CD14-positive monocyte (primary cell): ENCODE results near the gene CHIT1. TPM values are rescaled to one million over a fixed set of nuclear protein-coding genes. Genes with fewer than 3 reads are reported as not detected.

ENCODE experiments used
- DNase-seq, 3 donors: peaks; one replicate each; pipeline ENCODE4 v3.0.0-alpha.2; 2011 to 2022
- H2AFZ ChIP-seq: 2 replicates; pipeline ENCODE4 v1.6.0; 2012; ENCODE audit warnings: mild to moderate bottlenecking, low read depth, low read length, inconsistent platforms; ENCODE audit not compliant: insufficient read depth, poor library complexity, severe bottlenecking
- H3K27ac ChIP-seq, 2 donors: 1 replicate in 1 of 2; 2 replicates in 1 of 2; pipeline ENCODE4 v1.5.1; 2012 to 2013; ENCODE audit warnings: low read length in 2 of 2, control low read depth in 1 of 2, inconsistent platforms in 1 of 2, low read depth in 1 of 2, mild to moderate bottlenecking in 1 of 2
- H3K27me3 ChIP-seq, 2 donors: one replicate each; pipeline versions ENCODE4 v1.6.0 to v1.6.1; 2011 to 2013; ENCODE audit warnings: low read length in 2 of 2; ENCODE audit not compliant: control insufficient read depth in 2 of 2, insufficient read depth in 2 of 2
- H3K36me3 ChIP-seq, 2 donors: replicated peaks in 1 of 2; 1 replicate in 1 of 2; 2 replicates in 1 of 2; pipeline versions ENCODE4 v1.5.1 to v1.6.1; 2012 to 2013; ENCODE audit warnings: low read length in 2 of 2, control low read depth in 1 of 2, inconsistent platforms in 1 of 2, mild to moderate bottlenecking in 1 of 2; ENCODE audit not compliant: insufficient read depth in 2 of 2, control insufficient read depth in 1 of 2
- H3K4me1 ChIP-seq, 2 donors: 1 replicate in 1 of 2; 2 replicates in 1 of 2; pipeline versions ENCODE4 v1.5.1 to v1.6.1; 2012 to 2013; ENCODE audit warnings: low read length in 2 of 2, control low read depth in 1 of 2, inconsistent platforms in 1 of 2, mild to moderate bottlenecking in 1 of 2, moderate library complexity in 1 of 2; ENCODE audit not compliant: insufficient read depth in 2 of 2, control insufficient read depth in 1 of 2
- H3K4me2 ChIP-seq: replicated peaks from 2 replicates; pipeline ENCODE3; 2012; ENCODE audit warnings: low read length, moderate library complexity, mild to moderate bottlenecking; ENCODE audit not compliant: poor library complexity, severe bottlenecking; ENCODE audit errors: extremely low read depth
- H3K4me3 ChIP-seq, 3 experiments: fragments of 200-600 bp in 1 of 3; sonication (generic) in 1 of 3; replicated peaks in 1 of 3; 1 replicate in 2 of 3; 2 replicates in 1 of 3; pipeline ENCODE4 v1.5.1; 2011 to 2013; ENCODE audit warnings: low read length in 3 of 3, mild to moderate bottlenecking in 3 of 3, control low read depth in 2 of 3, low read depth in 2 of 3, inconsistent platforms in 1 of 3, moderate library complexity in 1 of 3
- H3K79me2 ChIP-seq: 2 replicates; pipeline ENCODE4 v1.6.0; 2012; ENCODE audit warnings: mild to moderate bottlenecking, control low read depth, inconsistent platforms, low read length, moderate library complexity; ENCODE audit not compliant: insufficient read depth
- H3K9ac ChIP-seq: 2 replicates; pipeline ENCODE4 v1.6.0; 2017; ENCODE audit warnings: low read length, mild to moderate bottlenecking; ENCODE audit not compliant: insufficient read depth, poor library complexity, severe bottlenecking
- H3K9me3 ChIP-seq, 2 donors: replicated peaks in 1 of 2; 1 replicate in 1 of 2; 2 replicates in 1 of 2; pipeline versions ENCODE4 v1.5.1 to v1.6.1; 2012 to 2013; ENCODE audit warnings: low read length in 2 of 2, control low read depth in 1 of 2; ENCODE audit not compliant: control insufficient read depth in 1 of 2, insufficient read depth in 1 of 2
- H4K20me1 ChIP-seq: 2 replicates; pipeline ENCODE4 v1.6.0; 2012; ENCODE audit warnings: mild to moderate bottlenecking, low read length, control low read depth, moderate library complexity; ENCODE audit not compliant: insufficient read depth
- H3K27ac Mint-ChIP-seq, 7 donors: one replicate each; pipeline ENCODE4 v1.8.0; 2020; ENCODE audit warnings: mild to moderate bottlenecking in 7 of 7, mixed read lengths in 7 of 7, moderate library complexity in 6 of 7, inconsistent platforms in 2 of 7
- H3K27me3 Mint-ChIP-seq, 3 donors: one replicate each; pipeline ENCODE4 v1.8.0; 2021 to 2022; ENCODE audit warnings: low read depth in 3 of 3, mild to moderate bottlenecking in 3 of 3, mixed read lengths in 3 of 3, moderate library complexity in 3 of 3, inconsistent platforms in 1 of 3
- H3K36me3 Mint-ChIP-seq, 2 donors: one replicate each; pipeline ENCODE4 v1.8.0; 2020; ENCODE audit warnings: mixed read lengths in 2 of 2, inconsistent platforms in 1 of 2, mild to moderate bottlenecking in 1 of 2
- H3K4me1 Mint-ChIP-seq: one replicate; pipeline ENCODE4 v1.8.0; 2020; ENCODE audit warnings: mild to moderate bottlenecking, mixed read lengths
- H3K4me3 Mint-ChIP-seq, 2 donors: one replicate each; pipeline ENCODE4 v1.8.0; 2020; ENCODE audit warnings: mild to moderate bottlenecking in 2 of 2, mixed read lengths in 2 of 2, moderate library complexity in 1 of 2
- H3K9me3 Mint-ChIP-seq, 7 donors: one replicate each; pipeline ENCODE4 v1.8.0; 2020 to 2022; ENCODE audit warnings: mixed read lengths in 7 of 7, mild to moderate bottlenecking in 6 of 7, moderate library complexity in 6 of 7, inconsistent platforms in 2 of 7
- WGBS: methylation state at CpG from one replicate; pipeline ENCODE4 v1.1.5; 2013; ENCODE audit warnings: missing lambda C conversion rate; ENCODE audit not compliant: insufficient coverage; 5-methylcytosine and 5-hydroxymethylcytosine counted together
- intact Hi-C, 2 donors: fragments of 100-400 bp; cut with micrococcal nuclease; formaldehyde crosslinking; loops; one replicate each; pipeline versions ENCODE4 v1.15.0 to v1.15.1; 2023
- polyA plus RNA-seq, 3 donors: library from polyadenylated mRNA; depleted of rRNA in 1 of 3; unstranded in 2 of 3; stranded (reverse) in 1 of 3; fragments of 300-500 nt in 2 of 3; fragments of >200 nt in 1 of 3; fragmentation: Illumina TruSeq in 2 of 3; gene quantifications; 1 replicate in 2 of 3; 2 replicates in 1 of 3; pipeline ENCODE4 v1.2.3, GENCODE V29; 2012 to 2021
- TF ChIP-seq, protein P1 (sequence below): fragments of 200-600 bp; IDR thresholded peaks from one replicate; pipeline ENCODE4 v1.8.0; 2022; ENCODE audit warnings: antibody characterized with exemption, mild to moderate bottlenecking

CHIT1 gene
- polyA plus RNA-seq, 3 donors, result 0.08 to 0.51 TPM; not detected in 1

DNA sequence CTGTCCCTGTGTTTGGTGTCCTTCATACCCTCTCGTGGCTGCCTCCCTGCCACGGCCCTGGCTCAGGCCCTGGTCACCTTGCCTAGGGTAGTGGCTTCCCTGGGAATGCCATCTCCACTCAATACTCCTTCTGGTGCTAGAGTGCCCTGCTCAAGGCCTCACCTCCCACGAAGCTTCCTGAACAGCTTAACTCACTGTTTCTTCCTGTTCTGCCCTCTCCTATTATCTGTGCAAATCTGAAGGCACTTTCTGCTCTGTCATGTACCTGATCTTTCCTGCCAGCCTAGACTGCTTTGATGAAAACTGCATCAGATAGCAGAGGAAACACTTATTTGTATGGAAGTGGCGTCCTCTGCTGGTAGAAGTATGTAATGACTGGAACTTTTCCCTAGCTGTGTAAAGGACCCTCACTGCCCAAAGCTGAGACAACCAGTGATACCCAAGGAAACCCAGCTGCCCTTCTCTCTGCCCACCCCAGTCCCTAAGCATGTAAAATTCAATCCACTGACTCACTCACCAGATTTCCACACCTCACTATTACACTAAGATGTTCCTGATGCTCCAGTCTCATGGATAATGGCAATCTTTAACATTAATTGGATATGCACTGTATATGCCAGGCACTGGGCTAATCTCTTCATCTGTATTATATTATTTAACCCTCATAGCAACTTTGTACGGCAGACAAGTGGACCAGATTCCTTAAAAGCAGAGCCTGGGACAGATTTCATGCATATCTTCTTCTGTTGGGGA lies 39.6 kb upstream of the CHIT1 start:
- Histone ChIP-seq H3K4me3 (no peak overlapping the region), H2AFZ (no peak overlapping the region), H4K20me1 (no peaks in the 10 kb centered on the region), H3K9me3 (no peaks in the 10 kb centered on the region), H3K79me2 (no peaks in the 10 kb centered on the region), H3K4me1 (peaks cover 32 to 33% of the 10 kb centered on the region in 2 donors), H3K36me3 (no peaks in the 10 kb centered on the region), H3K27ac (no peak overlapping the region), H3K9ac (no peak overlapping the region), H3K4me2 (no peak overlapping the region), H3K27me3 (no peaks in the 10 kb centered on the region)
- intact Hi-C loops, result loop anchor here (2.0 to 10.0 kb wide), 3 partner anchors 230 to 436 kb away; no protein-coding TSS in a partner anchor
- Mint-ChIP-seq H3K4me1 (peaks cover 26% of the 10 kb centered on the region), H3K4me3 (no peak overlapping the region), H3K27ac (no peak overlapping the region), H3K9me3 (no peaks in the 10 kb centered on the region), H3K36me3 (no peaks in the 10 kb centered on the region), H3K27me3 (peaks cover 0 to 6% (median 0%) of the 10 kb centered on the region in 3 donors)
- peak; percentile 63 to 76 (median 71) for DNase-seq
- WGBS, result 12% methylated on average over 3 of the region's 5 CpGs
- TF ChIP-seq, protein P1, sequence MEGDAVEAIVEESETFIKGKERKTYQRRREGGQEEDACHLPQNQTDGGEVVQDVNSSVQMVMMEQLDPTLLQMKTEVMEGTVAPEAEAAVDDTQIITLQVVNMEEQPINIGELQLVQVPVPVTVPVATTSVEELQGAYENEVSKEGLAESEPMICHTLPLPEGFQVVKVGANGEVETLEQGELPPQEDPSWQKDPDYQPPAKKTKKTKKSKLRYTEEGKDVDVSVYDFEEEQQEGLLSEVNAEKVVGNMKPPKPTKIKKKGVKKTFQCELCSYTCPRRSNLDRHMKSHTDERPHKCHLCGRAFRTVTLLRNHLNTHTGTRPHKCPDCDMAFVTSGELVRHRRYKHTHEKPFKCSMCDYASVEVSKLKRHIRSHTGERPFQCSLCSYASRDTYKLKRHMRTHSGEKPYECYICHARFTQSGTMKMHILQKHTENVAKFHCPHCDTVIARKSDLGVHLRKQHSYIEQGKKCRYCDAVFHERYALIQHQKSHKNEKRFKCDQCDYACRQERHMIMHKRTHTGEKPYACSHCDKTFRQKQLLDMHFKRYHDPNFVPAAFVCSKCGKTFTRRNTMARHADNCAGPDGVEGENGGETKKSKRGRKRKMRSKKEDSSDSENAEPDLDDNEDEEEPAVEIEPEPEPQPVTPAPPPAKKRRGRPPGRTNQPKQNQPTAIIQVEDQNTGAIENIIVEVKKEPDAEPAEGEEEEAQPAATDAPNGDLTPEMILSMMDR, result peak; percentile 99

GRCh38 chr1:203267912-203268311 lies 38.4 kb upstream of the CHIT1 start:
- Mint-ChIP-seq H3K9me3 (no peaks in the 10 kb centered on the region), H3K4me3 (peak overlapping the region; percentile 90 to 96), H3K36me3 (no peaks in the 10 kb centered on the region), H3K27me3 (peaks cover 2 to 8% (median 3%) of the 10 kb centered on the region in 3 donors), H3K4me1 (peaks cover 14% of the 10 kb centered on the region), H3K27ac (peak overlapping the region in 4 of 7 donors; percentile 74 to 93 (median 80))
- Histone ChIP-seq H4K20me1 (no peaks in the 10 kb centered on the region), H3K4me2 (peak overlapping the region; percentile 90), H3K9ac (peak overlapping the region; percentile 49), H3K4me1 (peaks cover 21% of the 10 kb centered on the region in 2 donors), H3K9me3 (no peaks in the 10 kb centered on the region), H3K27ac (peak overlapping the region in 1 of 2 donors; percentile 54), H3K79me2 (no peaks in the 10 kb centered on the region), H3K27me3 (no peaks in the 10 kb centered on the region), H3K36me3 (no peaks in the 10 kb centered on the region), H3K4me3 (peak overlapping the region in 2 of 3 experiments; percentile 40 to 79), H2AFZ (peak overlapping the region; percentile 86)
- intact Hi-C loops, result loop anchor here (2.0 to 10.0 kb wide), 3 partner anchors 229 to 437 kb away; no protein-coding TSS in a partner anchor
- TF ChIP-seq, protein P1, result no peak
- 71% methylated on average over 12 of the region's 15 CpGs for WGBS
- DNase-seq, result no peak
